ENCODE results near the gene SYMPK.
A peak's percentile ranks its signal among the peaks of the same experiment; 100 is the strongest.

SYMPK gene

DNA sequence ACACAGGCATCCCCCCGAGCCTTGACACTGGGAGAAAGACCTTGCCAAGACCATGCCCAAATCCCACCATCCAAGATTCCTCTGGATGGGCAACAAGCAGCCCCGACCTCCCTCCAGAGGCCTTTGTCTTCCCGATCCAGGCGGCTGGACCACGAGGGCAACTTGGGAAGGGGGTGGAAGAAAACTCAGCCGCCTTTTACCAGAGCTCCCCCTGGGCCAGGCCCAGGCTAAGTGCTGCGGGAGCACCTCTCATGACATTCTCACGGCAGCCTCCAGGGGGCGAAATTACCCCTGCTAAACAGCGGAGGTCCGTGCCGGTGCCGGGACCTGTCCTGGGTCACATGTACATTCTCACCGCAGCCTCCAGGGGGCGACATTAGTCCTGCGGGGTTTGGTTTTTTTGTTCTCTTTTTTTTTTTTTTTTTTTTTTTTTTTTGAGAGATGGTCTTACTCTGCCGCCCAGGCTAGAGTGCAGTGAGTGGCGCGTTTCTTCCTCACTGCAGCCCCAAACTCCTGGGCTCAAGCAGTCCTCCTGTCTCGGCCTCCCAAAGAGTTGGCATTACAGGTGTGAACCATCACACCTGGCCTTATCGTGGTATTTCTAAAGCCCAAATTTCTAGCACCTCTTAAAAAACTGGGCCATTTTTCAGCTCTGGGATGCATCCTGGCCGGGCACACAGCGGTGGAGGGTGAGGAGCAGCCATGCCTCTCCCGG, 45.8 kb downstream of the SYMPK start:
- TF ChIP-seq, protein P1, sequence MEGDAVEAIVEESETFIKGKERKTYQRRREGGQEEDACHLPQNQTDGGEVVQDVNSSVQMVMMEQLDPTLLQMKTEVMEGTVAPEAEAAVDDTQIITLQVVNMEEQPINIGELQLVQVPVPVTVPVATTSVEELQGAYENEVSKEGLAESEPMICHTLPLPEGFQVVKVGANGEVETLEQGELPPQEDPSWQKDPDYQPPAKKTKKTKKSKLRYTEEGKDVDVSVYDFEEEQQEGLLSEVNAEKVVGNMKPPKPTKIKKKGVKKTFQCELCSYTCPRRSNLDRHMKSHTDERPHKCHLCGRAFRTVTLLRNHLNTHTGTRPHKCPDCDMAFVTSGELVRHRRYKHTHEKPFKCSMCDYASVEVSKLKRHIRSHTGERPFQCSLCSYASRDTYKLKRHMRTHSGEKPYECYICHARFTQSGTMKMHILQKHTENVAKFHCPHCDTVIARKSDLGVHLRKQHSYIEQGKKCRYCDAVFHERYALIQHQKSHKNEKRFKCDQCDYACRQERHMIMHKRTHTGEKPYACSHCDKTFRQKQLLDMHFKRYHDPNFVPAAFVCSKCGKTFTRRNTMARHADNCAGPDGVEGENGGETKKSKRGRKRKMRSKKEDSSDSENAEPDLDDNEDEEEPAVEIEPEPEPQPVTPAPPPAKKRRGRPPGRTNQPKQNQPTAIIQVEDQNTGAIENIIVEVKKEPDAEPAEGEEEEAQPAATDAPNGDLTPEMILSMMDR (conservative IDR thresholded peaks at IDR 0.05; ENCODE audit: low read length), result peak; percentile 91
- no peak overlapping the region for H3K4me3 ChIP-seq (ENCODE audit: low read length)

DNA sequence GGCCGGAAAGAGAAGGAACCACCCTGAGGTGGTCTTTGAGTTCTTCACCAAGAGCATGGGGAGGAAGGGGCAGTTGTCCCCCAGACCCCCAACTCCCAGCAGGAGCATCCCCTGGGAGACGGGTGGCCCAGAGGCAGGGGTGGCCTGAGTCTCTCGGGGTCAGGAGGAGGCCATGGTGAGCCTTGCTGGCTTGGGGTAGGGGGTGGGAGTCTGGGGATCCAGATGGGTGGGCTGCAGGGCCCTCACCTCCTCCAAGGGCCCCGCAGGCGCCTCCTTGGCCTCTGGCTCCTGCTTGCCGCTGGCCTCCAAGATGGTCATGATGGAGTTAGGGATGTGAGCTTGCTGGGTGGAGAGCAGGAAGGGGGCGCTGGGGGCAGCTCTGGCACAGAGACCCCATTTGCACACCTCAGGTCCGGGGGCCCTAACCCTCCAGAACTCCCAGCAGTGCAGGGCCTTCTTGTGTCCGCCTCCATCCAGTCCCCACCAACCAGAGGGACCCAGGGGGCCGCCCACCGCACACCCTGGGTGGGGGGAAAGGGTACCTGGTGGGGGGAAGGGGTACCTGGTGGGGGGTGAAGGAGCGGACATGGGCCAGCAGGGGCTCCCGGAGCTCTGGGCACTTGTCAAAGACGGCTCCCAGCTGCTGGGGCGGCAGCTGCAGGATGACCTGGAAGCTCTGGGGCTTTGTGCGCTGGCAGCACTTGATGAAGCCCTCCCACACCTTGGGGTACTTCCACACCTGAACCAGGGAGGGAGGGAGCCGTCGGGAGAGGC, 46.5 kb downstream of the SYMPK start:
- TF ChIP-seq, protein P1 (conservative IDR thresholded peaks at IDR 0.05; ENCODE audit: low read length), result no peak
- DNase-seq (ENCODE audit: low read depth), result no peak
- H3K4me3 ChIP-seq (ENCODE audit: low read length), result no peak overlapping the region

More for the DNA sequence above, 45.8 kb downstream of the SYMPK start:
- peak; percentile 90 for DNase-seq (ENCODE audit: low read depth)

GRCh38 chr19:45815481-45816216, 47.3 kb downstream of the SYMPK start:
- H3K4me3 ChIP-seq (ENCODE audit: low read length), result no peak overlapping the region
- TF ChIP-seq, protein P1 (conservative IDR thresholded peaks at IDR 0.05; ENCODE audit: low read length), result no peak
- no peak for DNase-seq (ENCODE audit: low read depth)

DNA sequence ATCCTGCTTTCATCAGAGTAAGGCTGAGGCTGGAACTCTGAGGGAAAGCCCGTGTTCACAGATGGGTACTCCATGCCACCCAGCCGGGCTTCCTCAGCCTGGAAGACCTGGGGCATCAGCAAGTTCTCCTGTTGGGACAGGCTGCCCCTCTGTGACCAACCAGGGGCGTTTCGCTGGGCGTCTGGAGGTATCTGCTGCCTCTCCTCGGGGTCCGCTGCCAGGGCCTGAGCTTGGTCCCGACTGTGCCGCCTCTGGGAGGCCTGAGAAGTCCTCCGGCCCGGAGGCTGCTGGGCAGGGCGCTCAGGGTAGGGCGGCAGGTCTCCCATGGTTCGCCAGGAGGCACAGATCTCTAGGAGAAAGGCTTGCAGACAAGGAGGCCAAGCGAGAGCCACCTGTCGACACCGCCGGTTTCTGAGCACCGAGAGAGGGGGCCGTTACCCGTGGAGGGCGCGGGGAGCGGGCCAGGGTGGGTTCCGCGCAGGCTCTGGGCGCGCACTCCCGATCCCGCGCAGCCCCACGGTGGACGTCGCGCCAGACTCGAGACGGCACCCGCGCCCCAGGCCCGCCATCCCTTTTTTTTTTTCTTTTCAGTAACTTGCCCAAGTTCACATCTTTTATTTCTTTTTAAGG, 48.0 kb downstream of the SYMPK start, which contains the start of gene RSPH6A:
Gene RSPH6A (minus strand): TSS at position 458 of the 630 bp plus-strand sequence. CDS start 132 bp downstream, at position 326.
- TF ChIP-seq, protein P1 (conservative IDR thresholded peaks at IDR 0.05; ENCODE audit: low read length), result no peak
- DNase-seq (ENCODE audit: low read depth), result no peak
- H3K4me3 ChIP-seq (ENCODE audit: low read length), result no peak within 1 kb of the TSS

DNA sequence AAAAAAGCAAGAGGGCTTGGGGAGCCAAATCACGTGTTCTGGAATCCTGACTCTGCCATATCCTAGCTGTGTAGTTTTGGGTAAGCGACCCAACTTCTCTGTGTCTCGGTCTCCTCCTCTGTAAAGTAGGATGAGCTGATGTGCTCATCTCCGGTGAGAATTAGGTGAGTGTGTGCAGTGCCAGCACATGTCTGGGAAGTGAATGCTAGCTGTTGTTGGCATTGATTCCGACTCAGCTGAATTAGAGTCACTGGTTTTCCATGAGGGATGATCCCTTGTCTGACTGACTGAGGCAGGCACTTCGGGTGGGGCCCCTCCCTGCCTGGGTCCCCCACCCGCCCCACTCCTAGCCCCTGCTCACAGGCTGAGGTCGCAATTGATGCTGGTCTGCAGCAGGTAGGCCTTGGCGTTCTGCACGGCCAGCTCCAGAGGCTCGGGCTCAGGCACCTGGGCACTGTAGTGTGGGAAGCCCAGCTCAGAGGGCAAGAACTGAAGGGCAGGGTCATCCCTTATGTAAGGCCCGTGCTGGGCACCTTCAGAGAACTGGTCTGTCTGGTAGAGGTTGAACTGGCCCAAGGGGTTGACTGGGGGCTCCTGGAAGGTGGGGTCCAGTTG, 48.7 kb downstream of the SYMPK start:
- TF ChIP-seq, protein P1 (conservative IDR thresholded peaks at IDR 0.05; ENCODE audit: low read length), result no peak
- peak; percentile 17 for DNase-seq (ENCODE audit: low read depth)
- no peak overlapping the region for H3K4me3 ChIP-seq (ENCODE audit: low read length)

DNA sequence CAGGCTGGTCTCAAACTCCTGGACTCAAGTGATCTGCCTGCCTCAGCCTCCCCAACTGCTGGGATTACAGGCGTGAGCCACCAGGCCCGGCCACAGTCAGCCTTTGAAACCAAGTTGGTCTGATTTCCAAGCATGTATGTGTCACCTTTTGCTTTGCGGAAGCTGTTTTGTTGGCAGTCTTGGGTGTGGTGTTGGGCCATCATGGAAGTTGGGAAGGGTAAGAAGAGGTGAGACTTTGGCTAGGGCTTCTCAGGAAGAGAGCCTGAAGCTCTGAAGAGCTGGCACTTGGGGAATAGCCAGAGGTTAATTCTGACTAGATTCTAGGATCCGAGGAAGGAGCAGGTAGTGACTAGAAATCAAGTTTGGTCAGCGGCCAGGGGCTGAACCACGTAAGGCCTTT, 50.6 kb downstream of the SYMPK start:
- DNase-seq (ENCODE audit: low read depth), result no peak
- H3K4me3 ChIP-seq (ENCODE audit: low read length), result no peak overlapping the region
- TF ChIP-seq, protein P1 (conservative IDR thresholded peaks at IDR 0.05; ENCODE audit: low read length), result no peak

Data from AG10803 (cell line).